ENCODE measurements around the gene MATN1. TPM values are rescaled to one million over a fixed set of nuclear protein-coding genes. Genes with fewer than 3 reads are reported as not detected.

Gene MATN1
- total and polyA plus RNA-seq, 2 experiments from 2014 or later: 0.36 to 1.4 TPM

- no peak overlapping the region for H3K27ac ChIP-seq
- no peaks in the 10 kb centered on the region for H3K27me3 ChIP-seq
- H3K36me3 ChIP-seq: no peaks in the 10 kb centered on the region
- DNase-seq (ENCODE audit: low read depth in 1 of 2, low spot score in 1 of 2): no peak
- H3K4me1 ChIP-seq (ENCODE audit: low read depth): no peaks in the 10 kb centered on the region
- H3K9me3 ChIP-seq (ENCODE audit: low read depth): no peaks in the 10 kb centered on the region
- no peak overlapping the region for H3K4me3 ChIP-seq
- TF ChIP-seq CTCF (IDR thresholded peaks at IDR 0.05; ENCODE audit: low read depth, low read length): no peak
Observed at GRCh38 chr1:30751830-30752650, 28.7 kb upstream of the MATN1 start.

GRCh38 chr1:30750731-30751291 lies 27.4 kb upstream of the MATN1 start:
- H3K9me3 ChIP-seq (ENCODE audit: low read depth): no peaks in the 10 kb centered on the region
- no peaks in the 10 kb centered on the region for H3K4me1 ChIP-seq (ENCODE audit: low read depth)
- H3K27me3 ChIP-seq: no peaks in the 10 kb centered on the region
- H3K27ac ChIP-seq: no peak overlapping the region
- no peaks in the 10 kb centered on the region for H3K36me3 ChIP-seq
- H3K4me3 ChIP-seq: no peak overlapping the region
- TF ChIP-seq CTCF (IDR thresholded peaks at IDR 0.05; ENCODE audit: low read depth, low read length): no peak
- DNase-seq (ENCODE audit: low read depth in 1 of 2, low spot score in 1 of 2): no peak

GRCh38 chr1:30749691-30750583 lies 26.6 kb upstream of the MATN1 start:
- no peaks in the 10 kb centered on the region for H3K4me1 ChIP-seq (ENCODE audit: low read depth)
- no peak overlapping the region for H3K4me3 ChIP-seq
- DNase-seq (ENCODE audit: low read depth in 1 of 2, low spot score in 1 of 2): no peak
- H3K9me3 ChIP-seq (ENCODE audit: low read depth): no peaks in the 10 kb centered on the region
- no peaks in the 10 kb centered on the region for H3K36me3 ChIP-seq
- no peak for TF ChIP-seq CTCF (IDR thresholded peaks at IDR 0.05; ENCODE audit: low read depth, low read length)
- no peak overlapping the region for H3K27ac ChIP-seq
- H3K27me3 ChIP-seq: no peaks in the 10 kb centered on the region

- TF ChIP-seq CTCF (IDR thresholded peaks at IDR 0.05; ENCODE audit: low read depth, low read length): no peak
- no peaks in the 10 kb centered on the region for H3K4me1 ChIP-seq (ENCODE audit: low read depth)
- no peak overlapping the region for H3K27ac ChIP-seq
- H3K27me3 ChIP-seq: no peaks in the 10 kb centered on the region
- peak in 1 of 2 donors; percentile 21 for DNase-seq (ENCODE audit: low read depth in 1 of 2, low spot score in 1 of 2)
- no peaks in the 10 kb centered on the region for H3K9me3 ChIP-seq (ENCODE audit: low read depth)
- no peaks in the 10 kb centered on the region for H3K36me3 ChIP-seq
- H3K4me3 ChIP-seq: no peak overlapping the region
Observed at GRCh38 chr1:30748699-30749401, 25.5 kb upstream of the MATN1 start.

GRCh38 chr1:30748098-30748698 lies 24.8 kb upstream of the MATN1 start:
- TF ChIP-seq CTCF (IDR thresholded peaks at IDR 0.05; ENCODE audit: low read depth, low read length): no peak
- no peaks in the 10 kb centered on the region for H3K27me3 ChIP-seq
- no peaks in the 10 kb centered on the region for H3K9me3 ChIP-seq (ENCODE audit: low read depth)

More at GRCh38 chr1:30748098-30748698, 24.8 kb upstream of the MATN1 start:
- no peaks in the 10 kb centered on the region for H3K36me3 ChIP-seq
- no peak overlapping the region for H3K27ac ChIP-seq
- H3K4me3 ChIP-seq: no peak overlapping the region
- peak in 1 of 2 donors; percentile 24 for DNase-seq (ENCODE audit: low read depth in 1 of 2, low spot score in 1 of 2)
- H3K4me1 ChIP-seq (ENCODE audit: low read depth): no peaks in the 10 kb centered on the region
